ENCODE data around the gene CACNA2D3.
"Not testable (repeated sequence)": the region's sequence is repeated elsewhere in the genome, so short reads cannot be mapped to it uniquely, and the experiment has no call there.

Gene CACNA2D3

GRCh38 chr3:54631516-54632325 is 509.4 kb downstream of the CACNA2D3 start:
- Histone ChIP-seq H3K36me3 (no peaks in the 10 kb centered on the region), H3K9me3 (no peaks in the 10 kb centered on the region), H3K27me3 (no peaks in the 10 kb centered on the region), H3K4me1 (no peaks in the 10 kb centered on the region), H3K27ac (no peak overlapping the region), H3K4me3 (no peak overlapping the region)
- intact Hi-C loops (cut with DNase I; ENCODE audit: low total_unique reads): no loop called here
- TF ChIP-seq CTCF (IDR thresholded peaks at IDR 0.05): no peak
- no peak for DNase-seq

- intact Hi-C loops (cut with DNase I; ENCODE audit: low total_unique reads): no loop called here
- no peak for DNase-seq
- H3K36me3 ChIP-seq: no peaks in the 10 kb centered on the region
Measured at GRCh38 chr3:54632326-54632665, 509.9 kb downstream of the CACNA2D3 start.

GRCh38 chr3:54632834-54633233 is 510.5 kb downstream of the CACNA2D3 start:
- no peak overlapping the region for H3K4me3 ChIP-seq
- TF ChIP-seq CTCF (IDR thresholded peaks at IDR 0.05): no peak
- no peak overlapping the region for H3K27ac ChIP-seq
- no peak for DNase-seq
- intact Hi-C loops (cut with DNase I; ENCODE audit: low total_unique reads): no loop called here
- H3K4me1 ChIP-seq: no peaks in the 10 kb centered on the region
- no peaks in the 10 kb centered on the region for H3K9me3 ChIP-seq
- no peaks in the 10 kb centered on the region for H3K36me3 ChIP-seq
- H3K27me3 ChIP-seq: no peaks in the 10 kb centered on the region

More at GRCh38 chr3:54632326-54632665, 509.9 kb downstream of the CACNA2D3 start:
- no peak overlapping the region for H3K27ac ChIP-seq
- H3K9me3 ChIP-seq: no peaks in the 10 kb centered on the region
- no peak for TF ChIP-seq CTCF (IDR thresholded peaks at IDR 0.05)
- H3K27me3 ChIP-seq: no peaks in the 10 kb centered on the region
- no peaks in the 10 kb centered on the region for H3K4me1 ChIP-seq
- no peak overlapping the region for H3K4me3 ChIP-seq

GRCh38 chr3:54633444-54634121 is 511.2 kb downstream of the CACNA2D3 start:
- intact Hi-C loops (cut with DNase I; ENCODE audit: low total_unique reads): no loop called here
- no peaks in the 10 kb centered on the region for H3K9me3 ChIP-seq
- no peak for TF ChIP-seq CTCF (IDR thresholded peaks at IDR 0.05)
- H3K36me3 ChIP-seq: no peaks in the 10 kb centered on the region
- no peaks in the 10 kb centered on the region for H3K27me3 ChIP-seq
- H3K27ac ChIP-seq: no peak overlapping the region
- DNase-seq: no peak
- H3K4me1 ChIP-seq: no peaks in the 10 kb centered on the region
- no peak overlapping the region for H3K4me3 ChIP-seq

- Histone ChIP-seq H3K27me3 (no peaks in the 10 kb centered on the region), H3K9me3 (no peaks in the 10 kb centered on the region), H3K4me1 (no peaks in the 10 kb centered on the region), H3K36me3 (no peaks in the 10 kb centered on the region), H3K27ac (no peak overlapping the region), H3K4me3 (no peak overlapping the region)
- TF ChIP-seq CTCF (IDR thresholded peaks at IDR 0.05): no peak
- intact Hi-C loops (cut with DNase I; ENCODE audit: low total_unique reads): no loop called here
- DNase-seq: no peak
Measured at GRCh38 chr3:54634122-54634469, 511.7 kb downstream of the CACNA2D3 start.

GRCh38 chr3:54639790-54640372 is 517.5 kb downstream of the CACNA2D3 start:
- H3K27me3 ChIP-seq: not testable (repeated sequence)

More at GRCh38 chr3:54639790-54640372, 517.5 kb downstream of the CACNA2D3 start:
- DNase-seq; H3K4me3 ChIP-seq; H3K36me3 ChIP-seq; H3K4me1 ChIP-seq; H3K9me3 ChIP-seq; intact Hi-C loops (cut with DNase I; ENCODE audit: low total_unique reads); H3K27ac ChIP-seq: not testable (repeated sequence)
